ENCODE measurements around the gene EIF4G1.

EIF4G1 gene

DNA sequence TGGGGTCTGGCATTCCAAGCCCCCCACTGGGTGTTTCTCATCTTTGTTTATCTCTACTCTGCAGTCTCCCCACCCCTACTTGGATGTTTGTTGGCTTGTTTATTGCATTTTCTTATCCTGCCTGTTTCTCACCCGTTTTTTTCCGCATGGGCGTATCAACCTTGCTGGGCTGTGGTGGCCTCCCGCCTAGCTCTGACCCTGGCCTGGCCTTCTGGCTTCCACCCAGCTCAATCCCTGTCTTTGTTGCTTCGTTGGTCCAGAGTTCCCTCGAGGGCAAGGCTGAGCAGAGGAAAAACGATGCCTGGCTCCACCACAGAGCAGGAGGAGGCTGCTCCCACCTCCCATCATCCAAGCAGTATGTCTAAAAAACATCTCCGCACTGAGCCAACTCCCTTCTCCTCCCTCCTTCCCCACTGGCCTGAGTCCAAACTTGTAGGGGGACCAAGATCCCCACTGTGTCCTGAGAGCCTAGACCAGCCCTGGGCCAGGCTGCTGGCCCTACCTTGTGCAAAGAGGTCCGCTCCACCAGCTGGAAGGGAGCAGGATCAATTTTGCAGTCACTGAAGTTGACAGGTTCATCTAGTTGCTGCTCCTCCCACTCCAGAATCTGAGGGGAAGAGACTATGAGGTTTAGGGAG is 37.2 kb downstream of the EIF4G1 start:
- DNase-seq (ENCODE audit: low read depth) = no peak

DNA sequence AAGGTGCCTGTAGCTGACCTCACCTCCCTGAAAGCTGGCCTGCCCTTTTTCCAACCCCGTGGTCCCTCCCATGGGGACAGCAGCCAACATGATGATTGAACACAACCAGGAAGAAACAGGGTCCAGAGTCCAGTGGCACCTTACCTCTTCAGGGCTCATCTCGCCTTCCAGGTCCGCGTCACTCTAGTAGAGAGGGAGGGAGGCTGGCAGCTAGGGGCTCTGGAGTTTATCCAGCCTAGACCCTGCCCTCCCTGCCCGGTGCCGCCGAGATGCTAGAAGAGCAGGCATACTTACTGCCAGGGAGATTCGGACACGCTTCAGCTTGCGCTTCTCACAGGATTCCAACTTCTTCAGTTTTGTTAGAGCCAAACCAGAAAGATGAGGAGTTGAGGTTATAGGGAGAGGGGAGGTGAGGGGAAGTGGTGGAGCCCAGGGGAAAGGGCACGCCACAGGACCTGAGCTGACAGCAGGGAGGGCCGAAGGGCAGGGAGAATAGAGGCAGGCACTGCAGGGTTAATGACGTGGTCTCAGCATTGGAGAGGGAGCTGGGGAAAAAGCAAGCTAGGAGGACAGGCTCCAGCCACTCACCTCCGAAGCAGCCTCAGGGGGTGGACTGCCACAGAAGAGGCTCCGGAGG is 37.9 kb downstream of the EIF4G1 start:
- DNase-seq (ENCODE audit: low read depth) = no peak

DNA sequence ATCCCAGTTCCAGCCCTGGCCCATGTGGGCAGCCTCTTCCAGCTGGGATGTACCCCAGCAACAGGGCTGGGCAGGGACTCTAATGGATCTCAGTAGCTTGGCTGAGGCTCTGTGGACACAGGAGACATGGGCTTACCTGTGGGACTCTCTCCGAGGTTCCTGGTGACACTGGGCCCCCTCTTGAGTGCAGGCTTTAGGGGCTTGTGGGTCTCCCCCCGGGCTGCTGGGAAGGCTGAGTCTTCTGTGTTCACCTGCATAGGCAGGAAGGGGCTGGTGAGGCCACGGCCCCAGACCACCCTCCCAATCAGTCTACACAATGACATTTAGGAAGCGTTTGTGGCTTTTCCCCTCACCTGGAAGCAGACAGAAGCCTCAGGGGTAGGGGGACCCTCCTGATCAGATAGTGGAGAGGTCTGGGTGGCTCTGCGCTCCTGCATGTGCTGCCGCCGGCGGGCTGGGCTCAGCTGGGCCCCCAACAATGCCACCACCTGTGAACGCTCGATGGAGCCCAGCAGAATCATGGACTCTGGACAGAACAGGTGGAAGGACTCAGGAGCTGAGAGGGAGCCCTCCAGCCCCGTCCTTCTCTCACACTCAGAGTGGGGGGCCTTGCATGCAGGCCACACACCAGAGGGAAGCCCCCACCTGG is 38.6 kb downstream of the EIF4G1 start:
- no peak for DNase-seq (ENCODE audit: low read depth)

DNA sequence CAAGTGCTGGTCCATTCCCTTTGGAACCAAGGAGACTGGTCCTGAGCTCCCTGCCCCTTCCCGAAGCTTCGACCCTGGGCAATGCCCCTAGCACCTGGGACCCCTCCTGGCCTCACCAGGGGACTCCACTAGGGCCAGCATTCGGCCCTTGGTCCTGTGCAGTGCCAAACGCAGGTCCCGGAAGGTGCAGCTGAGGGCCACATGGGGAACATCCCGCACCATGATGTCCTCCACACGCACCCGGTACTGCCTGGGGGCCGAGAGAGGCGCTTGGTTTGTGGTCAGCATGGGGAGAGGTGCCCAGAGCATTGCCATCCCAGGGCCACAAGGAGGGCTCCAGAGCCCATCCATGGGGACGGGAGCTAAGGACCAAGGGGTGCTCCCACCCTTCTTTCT is 39.1 kb downstream of the EIF4G1 start:
- no peak for DNase-seq (ENCODE audit: low read depth)

DNA sequence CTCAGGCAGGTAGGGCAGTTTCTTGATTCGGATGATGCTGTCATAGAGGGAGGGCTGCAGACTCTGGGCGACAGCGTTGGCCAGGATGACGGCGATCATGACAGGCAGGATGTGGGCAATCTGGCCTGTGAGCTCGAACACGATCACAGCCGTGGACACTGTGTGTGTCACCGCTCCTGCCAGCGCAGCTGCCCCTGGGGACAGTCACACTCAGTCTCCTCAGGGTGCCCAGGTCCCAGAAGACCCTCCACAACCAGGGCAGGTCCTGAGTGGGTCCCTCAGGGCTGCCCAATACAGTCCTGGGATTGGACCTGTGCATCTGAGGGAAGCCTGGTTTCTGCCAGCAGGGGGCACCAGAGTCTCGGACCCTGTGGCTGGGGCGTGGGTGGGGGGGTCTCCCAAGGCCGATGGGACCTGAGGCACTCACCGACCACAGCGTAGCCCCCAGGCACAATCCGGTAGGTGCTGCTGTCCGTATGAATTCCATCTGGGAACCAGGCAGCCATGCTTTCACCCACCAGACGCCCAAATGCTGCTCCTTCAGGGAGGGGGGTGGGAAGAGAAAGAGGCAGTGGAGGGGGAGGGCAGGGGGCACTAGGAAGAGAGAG is 39.8 kb downstream of the EIF4G1 start:
- DNase-seq (ENCODE audit: low read depth) = no peak

DNA sequence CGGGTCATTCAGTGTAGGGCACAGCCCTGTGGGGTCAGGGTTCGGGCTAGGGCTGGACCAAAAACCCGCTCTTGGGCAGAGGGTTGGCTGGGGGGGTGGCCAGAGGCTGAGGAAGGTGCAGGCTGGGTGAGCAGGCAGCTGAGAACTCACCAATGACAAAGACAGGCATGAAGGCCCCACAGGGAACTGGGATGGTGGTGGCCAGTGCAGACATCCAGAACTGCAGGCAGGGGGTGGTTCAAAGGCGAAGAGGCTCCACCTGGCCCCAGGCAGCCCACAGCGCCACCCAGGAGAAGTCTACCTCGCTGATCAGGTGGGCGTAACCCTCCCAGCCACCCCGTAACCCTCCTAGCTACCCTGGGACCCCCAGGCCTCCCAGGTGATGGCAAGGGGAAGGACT is 40.3 kb downstream of the EIF4G1 start:
- no peak for DNase-seq (ENCODE audit: low read depth)

DNA sequence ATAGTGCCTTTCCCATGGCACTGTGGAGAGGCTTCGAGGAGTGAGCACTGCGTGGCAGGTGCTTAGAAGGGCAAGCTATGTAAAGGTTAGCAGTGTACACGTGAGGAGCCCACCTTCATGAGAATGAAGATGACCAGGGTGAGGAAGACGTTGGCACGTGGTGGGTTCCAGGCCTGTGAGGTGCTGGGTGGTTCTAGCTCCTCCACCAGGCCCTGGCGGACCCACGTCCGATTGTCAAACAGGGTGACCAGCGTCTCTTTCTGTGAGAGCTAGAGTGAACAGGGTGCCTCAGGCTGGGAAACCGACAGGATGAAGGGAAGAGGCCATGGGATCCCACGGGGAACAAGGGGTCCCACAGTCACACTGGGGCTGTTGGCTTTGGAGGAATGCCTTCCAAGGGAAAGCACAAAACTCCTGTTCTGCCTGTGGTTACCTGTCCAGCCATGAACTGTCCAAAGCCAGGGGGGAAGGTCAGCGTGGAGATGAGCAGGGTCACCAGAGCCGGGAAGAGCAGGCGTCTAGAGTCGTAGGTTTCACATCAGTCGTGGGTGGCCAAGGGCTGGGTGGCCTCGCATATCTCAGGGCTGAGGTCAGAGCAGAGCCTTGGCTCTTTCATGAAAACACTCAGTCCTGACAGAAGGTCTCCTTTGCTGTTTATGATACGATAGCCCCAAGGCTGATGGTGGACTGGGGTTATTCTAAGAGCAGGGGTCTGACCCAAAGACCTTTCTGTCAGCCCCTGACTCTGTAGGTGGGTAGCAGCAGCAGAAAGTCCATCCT is 41.0 kb downstream of the EIF4G1 start:
- no peak for DNase-seq (ENCODE audit: low read depth)

DNA sequence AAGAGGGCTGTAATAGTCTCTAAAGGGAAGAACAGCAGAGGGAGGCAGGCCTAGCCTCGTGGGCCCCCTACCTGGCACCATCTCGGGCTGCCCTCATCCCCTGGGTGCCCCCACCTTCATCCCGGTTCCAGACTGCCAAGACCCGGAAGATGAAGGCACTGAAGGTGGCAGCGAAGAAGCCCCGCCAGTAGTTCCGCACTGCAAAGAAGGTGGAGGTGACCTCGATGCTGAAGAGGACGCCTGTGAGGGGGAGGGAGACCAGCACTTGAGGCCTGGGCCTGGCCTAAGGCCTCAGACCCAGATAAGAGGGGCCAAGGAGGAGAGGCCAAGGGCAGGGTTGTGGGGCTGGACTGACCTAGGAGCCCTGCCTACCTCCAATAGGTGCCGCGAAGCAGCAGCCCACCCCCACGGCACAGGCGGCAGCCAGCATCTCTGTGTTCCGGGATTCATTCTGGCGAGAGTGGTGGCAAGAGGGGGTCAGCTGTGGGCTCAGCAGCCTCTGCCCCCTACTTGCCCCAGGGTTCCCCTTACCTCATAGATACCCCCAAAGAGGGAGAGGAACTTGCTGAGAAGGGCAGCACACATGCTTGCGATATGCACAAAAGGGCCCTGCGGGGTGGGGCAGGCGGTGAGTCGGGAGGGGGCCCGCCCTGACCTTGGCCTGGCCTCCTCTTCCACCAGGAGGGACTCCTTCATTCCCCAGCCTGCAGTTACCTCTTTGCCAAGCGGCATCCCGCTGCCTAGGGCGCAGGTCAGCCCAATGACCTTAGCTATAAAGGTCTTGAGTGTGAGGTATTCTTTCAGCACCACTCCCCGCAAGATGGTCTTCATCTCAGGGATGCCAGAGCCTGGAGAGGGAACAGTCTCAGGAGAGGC is 43.1 kb downstream of the EIF4G1 start:
- DNase-seq (ENCODE audit: low read depth) = no peak

DNA sequence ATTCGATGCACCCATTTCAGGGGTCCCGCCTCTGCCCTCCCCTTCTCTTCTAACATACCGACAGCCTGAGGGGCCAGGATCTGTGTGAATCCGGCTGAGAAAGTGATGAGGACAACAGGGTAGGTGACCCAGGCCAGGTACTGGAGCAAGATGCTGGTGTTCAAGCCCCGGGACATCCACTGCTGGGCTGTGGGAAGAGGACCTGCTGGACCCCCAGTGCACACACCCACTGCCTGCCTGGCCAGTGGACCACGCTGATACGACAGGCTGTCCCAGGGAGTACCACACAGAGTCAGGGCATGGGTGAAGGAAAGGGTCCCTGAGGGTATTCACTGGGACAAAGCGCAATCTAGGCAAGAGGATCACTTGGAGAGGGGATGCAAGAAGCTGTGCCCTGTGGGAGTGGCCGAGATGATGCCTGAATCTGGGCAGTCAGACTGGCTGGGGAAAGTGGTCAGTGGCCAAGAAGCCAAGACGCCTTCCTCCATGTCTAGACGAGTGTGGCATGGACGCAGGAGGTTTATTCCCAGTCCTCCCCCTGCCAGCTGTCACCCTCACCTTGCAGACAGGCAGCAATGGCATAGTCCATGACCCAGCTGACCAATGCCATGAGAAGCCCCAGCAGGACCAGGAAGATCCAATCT is 43.8 kb downstream of the EIF4G1 start:
- DNase-seq (ENCODE audit: low read depth) = no peak

DNA sequence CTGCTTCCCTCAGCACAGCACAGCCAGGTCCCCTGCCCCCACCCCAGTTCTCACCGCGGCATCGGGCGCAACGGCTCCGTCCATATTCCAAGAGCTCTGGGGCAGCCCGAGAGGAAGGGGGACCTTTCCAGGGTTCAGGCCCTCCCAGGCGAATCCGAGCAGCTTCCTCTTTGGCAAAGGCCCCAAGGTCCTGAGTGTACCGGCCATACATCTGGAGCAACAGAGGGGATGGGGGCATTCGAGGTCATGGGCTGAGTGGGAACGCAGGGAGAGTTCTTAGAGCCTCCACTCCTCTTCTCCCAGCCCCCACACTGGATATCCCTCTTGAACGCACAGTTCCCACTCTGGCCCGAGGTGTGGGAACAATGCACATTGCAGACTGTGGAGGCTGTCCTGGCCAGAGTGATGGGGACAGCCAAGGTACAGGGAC is 44.5 kb downstream of the EIF4G1 start:
- DNase-seq (ENCODE audit: low read depth) = no peak

DNA sequence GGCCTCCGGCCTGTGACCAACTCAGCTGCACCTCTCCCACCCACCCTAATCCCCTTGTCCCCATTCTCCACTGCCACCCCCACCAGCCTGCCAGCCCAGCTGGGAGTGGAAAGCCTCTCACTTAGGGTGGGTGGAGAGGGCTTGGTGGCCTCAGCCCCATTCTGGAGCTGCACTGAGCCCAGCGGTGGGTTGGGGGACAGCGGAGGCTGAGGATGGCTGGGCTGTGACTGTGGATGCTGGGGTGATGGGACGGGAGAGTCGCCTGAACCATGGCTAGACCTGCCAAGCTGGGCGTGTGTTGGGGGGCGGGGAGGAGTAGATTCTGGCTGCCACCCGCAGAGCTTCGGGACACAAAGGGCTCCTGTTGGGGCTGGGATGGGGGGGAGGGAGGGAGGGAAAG is 45.2 kb downstream of the EIF4G1 start:
- no peak for DNase-seq (ENCODE audit: low read depth)

DNA sequence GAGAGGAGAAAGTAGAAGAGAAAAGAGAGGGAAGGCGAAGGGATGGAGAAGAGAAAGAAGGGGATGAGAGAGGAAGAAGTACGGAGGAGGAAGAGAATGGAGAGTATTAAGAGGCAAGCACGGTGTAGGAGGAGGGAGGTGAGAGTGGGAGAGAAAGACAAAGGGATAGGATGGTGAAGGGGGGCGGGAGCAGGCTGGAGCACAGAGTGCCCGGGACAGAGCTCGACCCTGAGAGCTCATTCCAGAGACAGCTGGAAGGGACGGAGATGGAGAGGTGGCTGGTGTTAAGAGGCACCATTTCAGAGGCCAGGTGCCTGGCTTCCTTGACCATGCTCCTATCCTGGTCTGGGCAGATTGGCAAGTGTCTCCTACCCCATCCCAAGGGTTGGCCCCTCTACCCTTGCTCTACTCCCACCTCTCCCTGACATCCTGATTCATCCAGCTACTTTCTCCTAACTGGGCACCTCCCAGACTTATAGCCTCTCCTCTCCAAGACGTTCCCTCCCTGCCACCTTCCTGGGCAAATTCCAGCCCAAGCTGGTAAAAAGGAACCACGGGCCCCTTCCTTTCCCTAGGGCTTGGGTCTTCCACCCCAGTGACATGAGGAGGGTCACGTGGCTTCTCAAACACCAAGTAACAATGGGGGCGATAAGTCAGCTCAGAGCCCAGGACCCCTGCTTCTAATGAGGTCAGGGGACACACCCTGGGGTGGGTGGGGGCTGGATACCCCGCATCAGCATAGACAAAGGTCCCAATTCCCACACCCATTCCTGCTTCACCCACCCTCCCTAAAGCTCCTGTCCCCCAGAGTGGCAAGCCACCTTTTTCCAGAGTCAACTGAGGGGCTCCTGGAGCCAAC is 45.9 kb downstream of the EIF4G1 start:
- DNase-seq (ENCODE audit: low read depth) = no peak

DNA sequence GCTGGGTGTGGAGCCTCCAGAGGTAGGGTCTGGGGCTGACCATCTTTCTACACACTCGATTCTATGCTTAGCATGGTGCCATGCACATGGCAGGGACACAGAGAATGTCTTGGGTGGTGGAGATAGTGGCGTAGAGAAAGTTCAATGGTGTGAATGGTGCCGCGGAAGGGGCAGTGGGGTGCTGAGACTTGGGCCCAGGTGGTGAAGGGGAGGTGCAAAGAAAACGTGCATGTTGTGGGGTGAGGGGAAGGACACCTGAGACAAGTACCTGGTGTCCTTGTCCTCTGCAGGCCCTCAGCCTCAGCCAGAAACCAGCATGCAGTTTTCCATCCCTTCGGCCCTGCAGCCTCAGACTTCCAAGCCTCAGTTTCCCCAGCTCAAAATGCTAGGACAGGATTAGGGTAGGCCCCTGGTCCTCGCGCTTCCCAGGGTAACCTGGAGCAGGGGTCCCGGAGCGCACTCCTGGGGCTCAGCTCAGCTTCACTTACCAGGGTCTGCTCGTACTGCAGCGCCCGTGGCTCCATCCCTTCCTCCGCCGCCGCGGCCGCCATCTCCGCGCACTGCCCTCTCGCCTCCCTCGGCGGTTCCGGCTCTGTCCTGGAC is 46.6 kb downstream of the EIF4G1 start:
- no peak for DNase-seq (ENCODE audit: low read depth)

DNA sequence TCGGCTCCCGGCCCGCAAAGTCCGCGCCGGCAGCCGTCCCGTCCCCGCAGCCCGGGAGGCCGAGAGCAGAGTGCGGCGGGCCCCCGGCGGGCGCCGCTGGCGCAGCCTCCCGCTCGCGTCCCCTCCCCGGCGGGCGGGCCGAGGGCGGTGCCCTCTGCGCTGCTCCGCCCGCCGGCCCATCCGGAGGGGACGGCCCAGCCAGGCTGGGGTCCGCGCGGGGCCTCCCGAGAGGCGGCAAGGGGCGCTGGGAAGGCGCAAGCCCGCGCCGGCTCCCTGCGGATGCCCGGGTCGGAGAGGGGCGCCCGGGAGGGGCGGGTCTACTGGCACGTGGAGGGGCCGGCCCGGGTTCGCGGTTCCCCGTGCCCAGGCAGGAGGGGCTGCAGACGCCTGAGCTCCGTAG is 47.1 kb downstream of the EIF4G1 start, which contains the start of the genes CLCN2 and POLR2H:
TSS of gene CLCN2 (minus strand) at position 74 of the 400 bp plus-strand sequence. CDS start 126 bp downstream, outside the sequence.
TSS of gene POLR2H (plus strand) at position 179 of the 400 bp plus-strand sequence. CDS start 1,783 bp downstream, outside the sequence.
- no peak for DNase-seq (ENCODE audit: low read depth)

DNA sequence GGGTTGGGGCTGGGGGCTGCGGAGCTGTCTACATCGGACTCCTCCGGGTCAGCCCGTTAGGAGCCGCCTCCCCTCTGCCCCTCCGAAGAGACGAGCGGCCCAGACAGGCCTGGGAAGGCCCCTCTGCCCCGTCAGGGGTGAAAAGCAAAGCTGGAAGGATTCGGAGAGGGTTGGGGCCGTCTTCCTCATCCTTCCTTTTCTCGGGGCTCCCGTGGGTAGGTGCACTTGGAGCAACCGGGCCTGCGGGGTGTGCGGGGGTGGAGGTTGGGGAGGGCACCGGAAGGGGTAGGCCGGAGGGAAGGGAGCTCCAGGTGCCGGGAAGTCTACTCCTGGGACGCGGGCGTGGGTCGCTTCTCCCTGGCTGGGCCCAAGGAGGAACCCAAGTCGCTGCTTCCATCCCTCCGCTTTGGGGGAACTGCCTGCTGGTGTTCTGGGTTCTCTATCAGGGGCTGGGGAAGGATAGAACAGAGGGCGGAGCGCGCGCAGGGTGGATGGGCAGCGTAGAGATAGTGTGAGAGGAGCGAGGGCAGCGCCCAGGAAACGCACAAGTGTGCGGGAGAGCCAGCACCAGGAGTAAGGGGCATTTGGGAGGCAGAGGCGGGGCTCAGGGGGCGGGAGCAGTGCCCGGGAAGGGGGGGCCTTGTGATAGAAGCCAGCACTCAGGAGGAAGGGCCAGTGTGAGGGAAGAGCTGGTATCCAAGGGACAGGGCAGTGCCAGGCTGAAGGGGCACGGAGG is 47.7 kb downstream of the EIF4G1 start:
- no peak for DNase-seq (ENCODE audit: low read depth)

DNA sequence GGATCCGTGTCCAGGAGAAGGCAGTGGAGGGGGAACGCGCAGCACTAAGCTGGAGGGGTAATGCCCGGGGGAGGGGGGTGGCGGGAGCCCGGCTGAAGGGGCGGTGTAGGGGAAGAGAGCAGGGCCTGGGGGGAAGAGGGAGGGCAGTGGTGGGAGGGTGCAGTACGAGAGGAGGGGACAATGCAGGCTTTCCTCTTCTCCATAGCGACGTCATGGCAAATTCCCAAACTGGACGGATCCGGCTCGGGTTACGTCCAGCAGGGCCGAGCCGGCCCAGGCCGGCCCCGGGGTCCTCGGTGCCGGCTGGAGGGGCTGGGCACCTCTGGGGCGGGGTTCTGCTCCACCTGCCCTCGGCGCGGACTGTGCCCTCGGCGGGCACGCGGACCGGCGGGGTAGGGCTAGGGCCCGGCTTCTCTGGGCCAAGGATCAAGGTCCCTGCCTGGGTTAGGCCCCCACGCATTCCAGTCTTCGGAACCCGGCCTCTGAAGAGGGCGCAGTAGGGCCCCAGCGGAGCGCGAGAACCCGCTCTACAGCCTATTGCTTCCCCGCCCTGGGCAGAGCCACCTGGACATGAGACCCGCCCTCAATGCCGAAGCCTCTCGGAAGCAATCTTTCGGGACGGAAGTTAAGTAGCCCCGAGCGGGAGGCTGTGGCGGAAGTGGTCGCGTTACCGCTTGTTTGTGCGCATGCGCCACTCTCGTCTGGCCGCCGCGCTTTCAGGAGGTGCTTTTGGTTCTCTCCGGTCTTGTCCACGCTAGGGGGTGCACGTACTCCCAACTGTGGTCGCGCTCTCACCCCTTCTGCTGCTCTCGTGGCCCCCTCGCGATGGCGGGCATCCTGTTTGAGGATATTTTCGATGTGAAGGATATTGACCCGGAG is 48.5 kb downstream of the EIF4G1 start:
- DNase-seq (ENCODE audit: low read depth) = peak; percentile 77

DNA sequence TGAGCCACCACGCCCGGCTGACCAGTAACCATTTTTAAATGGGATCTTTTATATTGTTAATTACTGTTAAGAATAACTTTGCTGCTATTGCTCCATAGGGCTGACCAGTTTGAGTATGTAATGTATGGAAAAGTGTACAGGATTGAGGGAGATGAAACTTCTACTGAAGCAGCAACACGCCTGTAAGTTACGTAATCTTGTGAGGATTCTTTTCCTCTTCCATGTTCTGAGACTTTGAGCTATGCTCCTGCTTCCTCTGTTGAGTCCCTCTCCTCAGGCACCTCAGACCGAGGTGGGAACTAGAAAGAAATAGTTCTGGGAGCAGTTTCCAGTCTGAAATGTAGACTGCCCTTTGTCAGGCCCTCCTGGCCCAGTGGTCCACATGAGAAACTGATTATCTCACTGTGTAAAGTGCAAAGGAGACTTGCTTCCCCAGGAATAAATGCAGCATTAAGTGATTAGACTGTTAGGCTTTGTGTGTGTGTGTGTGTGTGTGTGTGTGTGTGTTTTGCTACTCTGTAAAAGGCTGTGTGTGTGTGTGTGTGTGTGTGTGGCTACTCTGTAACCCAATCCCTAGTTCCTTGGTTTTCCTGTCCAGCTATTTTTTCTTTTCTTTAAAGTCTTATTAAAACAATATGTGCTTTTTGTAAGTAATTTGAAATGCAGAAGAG is 52.3 kb downstream of the EIF4G1 start:
- DNase-seq (ENCODE audit: low read depth) = no peak
